Measurements from ENCODE around the gene CNTNAP2. TPM values are rescaled to one million over a fixed set of nuclear protein-coding genes. Genes with fewer than 3 reads are reported as not detected.

CNTNAP2 gene
- total and polyA plus RNA-seq, 2 donors = 5.1 to 10.3 TPM

- no peak for DNase-seq (ENCODE audit: low read depth in 6 of 9, low spot score in 9 of 9)
- Histone ChIP-seq H3K4me3 (ENCODE audit: low read length in 2 of 2) (no peak overlapping the region), H3K36me3 (ENCODE audit: control insufficient read depth in 2 of 2, insufficient read depth in 2 of 2, low read length in 1 of 2) (no peaks in the 10 kb centered on the region), H3K4me1 (ENCODE audit: control insufficient read depth in 2 of 2, insufficient read depth in 2 of 2, low read length in 2 of 2) (no peaks in the 10 kb centered on the region), H3K27ac (ENCODE audit: low read depth in 1 of 2, low read length in 1 of 2) (no peak overlapping the region), H3K9me3 (ENCODE audit: control insufficient read depth in 2 of 2, insufficient read depth in 1 of 2, low read length in 1 of 2) (no peaks in the 10 kb centered on the region), H3K27me3 (ENCODE audit: control insufficient read depth in 2 of 2, insufficient read depth in 1 of 2, low read length in 1 of 2) (no peaks in the 10 kb centered on the region)
Measured at GRCh38 chr7:148211740-148212151, 2095.1 kb downstream of the CNTNAP2 start.

- no peak overlapping the region for H3K4me3 ChIP-seq (ENCODE audit: low read length in 2 of 2)
- no peak for DNase-seq (ENCODE audit: low read depth in 6 of 9, low spot score in 9 of 9)
- H3K4me1 ChIP-seq (ENCODE audit: control insufficient read depth in 2 of 2, insufficient read depth in 2 of 2, low read length in 2 of 2) = no peaks in the 10 kb centered on the region
- H3K27me3 ChIP-seq (ENCODE audit: control insufficient read depth in 2 of 2, insufficient read depth in 1 of 2, low read length in 1 of 2) = no peaks in the 10 kb centered on the region
- H3K36me3 ChIP-seq (ENCODE audit: control insufficient read depth in 2 of 2, insufficient read depth in 2 of 2, low read length in 1 of 2) = no peaks in the 10 kb centered on the region
- 93% methylated on average over 3 of the region's 3 CpGs for WGBS
- peaks cover 0 to 2% of the 10 kb centered on the region in 2 donors for H3K9me3 ChIP-seq (ENCODE audit: control insufficient read depth in 2 of 2, insufficient read depth in 1 of 2, low read length in 1 of 2)
- H3K27ac ChIP-seq (ENCODE audit: low read depth in 1 of 2, low read length in 1 of 2) = no peak overlapping the region
Measured at GRCh38 chr7:148212731-148213130, 2096.1 kb downstream of the CNTNAP2 start.

- no peak overlapping the region for H3K27ac ChIP-seq (ENCODE audit: low read depth in 1 of 2, low read length in 1 of 2)
- peaks cover 0 to 2% of the 10 kb centered on the region in 2 donors for H3K9me3 ChIP-seq (ENCODE audit: control insufficient read depth in 2 of 2, insufficient read depth in 1 of 2, low read length in 1 of 2)
- H3K27me3 ChIP-seq (ENCODE audit: control insufficient read depth in 2 of 2, insufficient read depth in 1 of 2, low read length in 1 of 2) = no peaks in the 10 kb centered on the region
- DNase-seq (ENCODE audit: low read depth in 6 of 9, low spot score in 9 of 9) = no peak
- no peak overlapping the region for H3K4me3 ChIP-seq (ENCODE audit: low read length in 2 of 2)
- 90% methylated on average over 4 of the region's 4 CpGs for WGBS
- no peaks in the 10 kb centered on the region for H3K4me1 ChIP-seq (ENCODE audit: control insufficient read depth in 2 of 2, insufficient read depth in 2 of 2, low read length in 2 of 2)
- H3K36me3 ChIP-seq (ENCODE audit: control insufficient read depth in 2 of 2, insufficient read depth in 2 of 2, low read length in 1 of 2) = no peaks in the 10 kb centered on the region
Measured at GRCh38 chr7:148214101-148214500, 2097.5 kb downstream of the CNTNAP2 start.

- Histone ChIP-seq H3K4me3 (ENCODE audit: low read length in 2 of 2) (no peak overlapping the region), H3K9me3 (ENCODE audit: control insufficient read depth in 2 of 2, insufficient read depth in 1 of 2, low read length in 1 of 2) (peaks cover 0 to 2% of the 10 kb centered on the region in 2 donors), H3K4me1 (ENCODE audit: control insufficient read depth in 2 of 2, insufficient read depth in 2 of 2, low read length in 2 of 2) (no peaks in the 10 kb centered on the region), H3K36me3 (ENCODE audit: control insufficient read depth in 2 of 2, insufficient read depth in 2 of 2, low read length in 1 of 2) (no peaks in the 10 kb centered on the region), H3K27ac (ENCODE audit: low read depth in 1 of 2, low read length in 1 of 2) (no peak overlapping the region), H3K27me3 (ENCODE audit: control insufficient read depth in 2 of 2, insufficient read depth in 1 of 2, low read length in 1 of 2) (no peaks in the 10 kb centered on the region)
- WGBS = 94% methylated on average over 4 of the region's 4 CpGs
- DNase-seq (ENCODE audit: low read depth in 6 of 9, low spot score in 9 of 9) = no peak
Measured at GRCh38 chr7:148218603-148219002, 2102.0 kb downstream of the CNTNAP2 start.

GRCh38 chr7:148222721-148223120 lies 2106.1 kb downstream of the CNTNAP2 start:
- no peaks in the 10 kb centered on the region for H3K36me3 ChIP-seq (ENCODE audit: control insufficient read depth in 2 of 2, insufficient read depth in 2 of 2, low read length in 1 of 2)
- H3K4me3 ChIP-seq (ENCODE audit: low read length in 2 of 2) = no peak overlapping the region
- no peak overlapping the region for H3K27ac ChIP-seq (ENCODE audit: low read depth in 1 of 2, low read length in 1 of 2)
- no peaks in the 10 kb centered on the region for H3K4me1 ChIP-seq (ENCODE audit: control insufficient read depth in 2 of 2, insufficient read depth in 2 of 2, low read length in 2 of 2)
- WGBS = 71% methylated on average over 5 of the region's 5 CpGs
- no peaks in the 10 kb centered on the region for H3K27me3 ChIP-seq (ENCODE audit: control insufficient read depth in 2 of 2, insufficient read depth in 1 of 2, low read length in 1 of 2)
- no peaks in the 10 kb centered on the region for H3K9me3 ChIP-seq (ENCODE audit: control insufficient read depth in 2 of 2, insufficient read depth in 1 of 2, low read length in 1 of 2)
- DNase-seq (ENCODE audit: low read depth in 6 of 9, low spot score in 9 of 9) = no peak

GRCh38 chr7:148223160-148223559 lies 2106.6 kb downstream of the CNTNAP2 start:
- WGBS = 100% methylated on average over 1 of the region's 1 CpG
- Histone ChIP-seq H3K27ac (ENCODE audit: low read depth in 1 of 2, low read length in 1 of 2) (no peak overlapping the region), H3K4me1 (ENCODE audit: control insufficient read depth in 2 of 2, insufficient read depth in 2 of 2, low read length in 2 of 2) (no peaks in the 10 kb centered on the region), H3K4me3 (ENCODE audit: low read length in 2 of 2) (no peak overlapping the region), H3K36me3 (ENCODE audit: control insufficient read depth in 2 of 2, insufficient read depth in 2 of 2, low read length in 1 of 2) (no peaks in the 10 kb centered on the region), H3K9me3 (ENCODE audit: control insufficient read depth in 2 of 2, insufficient read depth in 1 of 2, low read length in 1 of 2) (no peaks in the 10 kb centered on the region), H3K27me3 (ENCODE audit: control insufficient read depth in 2 of 2, insufficient read depth in 1 of 2, low read length in 1 of 2) (no peaks in the 10 kb centered on the region)
- no peak for DNase-seq (ENCODE audit: low read depth in 6 of 9, low spot score in 9 of 9)

- Histone ChIP-seq H3K9me3 (ENCODE audit: control insufficient read depth in 2 of 2, insufficient read depth in 1 of 2, low read length in 1 of 2) (no peaks in the 10 kb centered on the region), H3K27me3 (ENCODE audit: control insufficient read depth in 2 of 2, insufficient read depth in 1 of 2, low read length in 1 of 2) (no peaks in the 10 kb centered on the region), H3K27ac (ENCODE audit: low read depth in 1 of 2, low read length in 1 of 2) (no peak overlapping the region), H3K4me3 (ENCODE audit: low read length in 2 of 2) (no peak overlapping the region), H3K4me1 (ENCODE audit: control insufficient read depth in 2 of 2, insufficient read depth in 2 of 2, low read length in 2 of 2) (no peaks in the 10 kb centered on the region), H3K36me3 (ENCODE audit: control insufficient read depth in 2 of 2, insufficient read depth in 2 of 2, low read length in 1 of 2) (no peaks in the 10 kb centered on the region)
- WGBS = 98% methylated on average over 3 of the region's 3 CpGs
- DNase-seq (ENCODE audit: low read depth in 6 of 9, low spot score in 9 of 9) = no peak
Measured at GRCh38 chr7:148223738-148224137, 2107.1 kb downstream of the CNTNAP2 start.

GRCh38 chr7:148230296-148230695 lies 2113.7 kb downstream of the CNTNAP2 start:
- WGBS = 93% methylated on average over 3 of the region's 3 CpGs

GRCh38 chr7:148230883-148231282 lies 2114.3 kb downstream of the CNTNAP2 start:
- no peaks in the 10 kb centered on the region for H3K27me3 ChIP-seq (ENCODE audit: control insufficient read depth in 2 of 2, insufficient read depth in 1 of 2, low read length in 1 of 2)
- no peak overlapping the region for H3K4me3 ChIP-seq (ENCODE audit: low read length in 2 of 2)
- no peaks in the 10 kb centered on the region for H3K4me1 ChIP-seq (ENCODE audit: control insufficient read depth in 2 of 2, insufficient read depth in 2 of 2, low read length in 2 of 2)
- H3K27ac ChIP-seq (ENCODE audit: low read depth in 1 of 2, low read length in 1 of 2) = no peak overlapping the region
- no peaks in the 10 kb centered on the region for H3K36me3 ChIP-seq (ENCODE audit: control insufficient read depth in 2 of 2, insufficient read depth in 2 of 2, low read length in 1 of 2)
- DNase-seq (ENCODE audit: low read depth in 6 of 9, low spot score in 9 of 9) = no peak
- H3K9me3 ChIP-seq (ENCODE audit: control insufficient read depth in 2 of 2, insufficient read depth in 1 of 2, low read length in 1 of 2) = no peaks in the 10 kb centered on the region
- WGBS = 95% methylated on average over 4 of the region's 4 CpGs

More at GRCh38 chr7:148230296-148230695, 2113.7 kb downstream of the CNTNAP2 start:
- Histone ChIP-seq H3K9me3 (ENCODE audit: control insufficient read depth in 2 of 2, insufficient read depth in 1 of 2, low read length in 1 of 2) (no peaks in the 10 kb centered on the region), H3K4me1 (ENCODE audit: control insufficient read depth in 2 of 2, insufficient read depth in 2 of 2, low read length in 2 of 2) (no peaks in the 10 kb centered on the region), H3K27me3 (ENCODE audit: control insufficient read depth in 2 of 2, insufficient read depth in 1 of 2, low read length in 1 of 2) (no peaks in the 10 kb centered on the region), H3K27ac (ENCODE audit: low read depth in 1 of 2, low read length in 1 of 2) (no peak overlapping the region), H3K36me3 (ENCODE audit: control insufficient read depth in 2 of 2, insufficient read depth in 2 of 2, low read length in 1 of 2) (no peaks in the 10 kb centered on the region), H3K4me3 (ENCODE audit: low read length in 2 of 2) (no peak overlapping the region)
- no peak for DNase-seq (ENCODE audit: low read depth in 6 of 9, low spot score in 9 of 9)

GRCh38 chr7:148232784-148233183 lies 2116.2 kb downstream of the CNTNAP2 start:
- H3K4me1 ChIP-seq (ENCODE audit: control insufficient read depth in 2 of 2, insufficient read depth in 2 of 2, low read length in 2 of 2) = no peaks in the 10 kb centered on the region
- no peak for DNase-seq (ENCODE audit: low read depth in 6 of 9, low spot score in 9 of 9)
- no peaks in the 10 kb centered on the region for H3K9me3 ChIP-seq (ENCODE audit: control insufficient read depth in 2 of 2, insufficient read depth in 1 of 2, low read length in 1 of 2)
- WGBS = 94% methylated on average over 3 of the region's 3 CpGs
- no peak overlapping the region for H3K27ac ChIP-seq (ENCODE audit: low read depth in 1 of 2, low read length in 1 of 2)
- H3K36me3 ChIP-seq (ENCODE audit: control insufficient read depth in 2 of 2, insufficient read depth in 2 of 2, low read length in 1 of 2) = no peaks in the 10 kb centered on the region
- H3K4me3 ChIP-seq (ENCODE audit: low read length in 2 of 2) = no peak overlapping the region
- no peaks in the 10 kb centered on the region for H3K27me3 ChIP-seq (ENCODE audit: control insufficient read depth in 2 of 2, insufficient read depth in 1 of 2, low read length in 1 of 2)
